GM19395 (cell line): Measurements from ENCODE around the gene PLXNA3.

ENCODE experiments used
- ATAC-seq: cut with Tn5 transposase; IDR thresholded peaks from one replicate; pipeline ENCODE4 v1.9.1; 2021; ENCODE audit warnings: mild to moderate bottlenecking, moderate library complexity; ENCODE audit not compliant: unreplicated experiment

PLXNA3 gene

DNA sequence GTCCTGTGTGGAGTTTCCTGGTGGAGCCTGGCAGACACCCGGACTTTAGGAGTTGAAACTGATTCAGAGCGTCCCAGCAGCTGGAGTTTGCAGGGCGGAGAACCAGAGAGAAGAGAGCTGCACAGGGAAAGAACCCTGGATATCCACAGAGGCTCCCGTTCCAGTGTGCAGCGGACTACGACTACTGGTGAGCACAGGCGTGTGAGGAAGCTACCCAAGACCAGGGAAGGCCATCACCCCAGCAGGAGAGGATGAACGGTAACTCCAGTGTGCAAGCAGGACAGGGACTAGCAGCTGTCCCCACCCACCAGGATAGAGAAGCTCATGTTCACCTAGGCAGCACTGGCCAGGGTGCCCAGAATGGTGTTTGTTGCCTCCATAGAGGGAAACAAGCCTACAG is 18.7 kb downstream of the PLXNA3 start:
- ATAC-seq = no peak

DNA sequence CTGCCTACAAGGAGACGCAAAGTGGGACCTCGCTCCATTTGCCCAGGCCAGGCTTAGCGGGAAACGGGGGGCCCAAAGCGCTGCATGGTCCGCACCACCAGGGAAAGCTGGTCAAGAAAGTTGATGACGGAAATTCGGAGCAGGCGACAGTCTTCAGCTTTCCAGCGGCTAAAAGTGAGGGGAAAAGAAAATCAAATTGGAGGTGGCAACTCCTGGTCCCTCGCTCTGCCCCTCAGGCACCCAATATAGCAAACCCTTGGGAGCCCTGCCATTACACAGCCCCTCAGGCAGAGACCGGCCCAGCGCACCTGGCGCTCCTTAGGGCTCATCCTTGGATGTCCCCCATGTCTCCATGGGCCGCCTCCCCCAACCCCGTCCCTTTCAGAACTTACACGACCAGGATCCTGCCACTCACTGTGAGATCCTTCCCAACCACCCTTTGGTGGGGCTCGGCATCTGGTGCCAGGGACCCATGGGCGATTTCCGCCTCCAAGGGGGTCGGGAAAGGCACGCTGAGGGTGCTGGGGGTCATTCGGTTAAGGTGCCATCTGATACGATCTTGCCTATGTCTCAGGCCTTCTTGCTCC is 19.9 kb downstream of the PLXNA3 start:
- ATAC-seq = no peak

DNA sequence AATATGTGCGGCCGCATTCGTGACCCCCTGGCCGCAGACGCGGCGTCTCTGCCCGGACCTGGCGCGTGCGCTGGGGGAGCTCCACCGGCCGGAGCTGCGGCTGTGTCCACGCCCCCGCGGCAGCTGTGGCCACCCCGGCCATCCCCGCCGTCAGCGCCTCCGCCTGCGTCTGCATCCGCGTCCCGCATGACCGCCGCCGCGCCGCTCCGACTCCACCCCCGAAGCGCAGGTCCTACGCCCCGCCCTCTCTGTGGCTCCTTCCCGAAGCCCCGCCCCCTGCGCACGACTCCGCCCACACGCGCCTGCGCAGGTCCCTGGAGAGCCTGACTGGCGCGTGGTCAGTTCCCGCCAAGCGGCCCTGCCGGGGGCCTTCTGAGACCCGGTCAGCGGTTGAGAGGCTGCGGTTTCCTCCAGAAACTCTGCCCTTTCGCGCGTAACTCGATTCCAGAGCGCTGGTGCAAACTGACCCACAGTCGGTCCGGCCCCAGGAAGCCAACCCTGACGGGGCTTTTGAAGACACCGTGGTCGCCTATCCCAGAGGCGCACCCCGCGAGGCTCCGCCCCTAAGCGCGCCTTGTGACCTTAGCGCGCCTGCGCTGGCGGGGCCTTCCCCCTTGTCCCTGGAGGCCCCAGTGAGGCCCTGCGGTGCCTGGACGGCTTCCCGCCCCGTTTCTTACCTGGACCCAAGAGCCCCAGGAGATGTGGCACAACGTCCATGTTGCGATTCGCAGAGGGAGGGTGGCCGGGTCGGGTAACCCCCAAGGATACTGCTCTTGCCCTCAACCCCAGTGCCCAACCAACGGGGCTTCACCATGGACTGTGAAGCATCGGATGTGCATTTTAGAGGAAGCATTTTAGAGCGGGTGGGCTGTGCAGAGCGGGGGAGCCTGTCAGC is 20.9 kb downstream of the PLXNA3 start, which contains the start of gene LAGE3:
LAGE3 (minus strand) TSS at position 554 of the 895 bp plus-strand sequence; CDS start at position 188, 366 bp downstream.
- peak; percentile 86 for ATAC-seq

DNA sequence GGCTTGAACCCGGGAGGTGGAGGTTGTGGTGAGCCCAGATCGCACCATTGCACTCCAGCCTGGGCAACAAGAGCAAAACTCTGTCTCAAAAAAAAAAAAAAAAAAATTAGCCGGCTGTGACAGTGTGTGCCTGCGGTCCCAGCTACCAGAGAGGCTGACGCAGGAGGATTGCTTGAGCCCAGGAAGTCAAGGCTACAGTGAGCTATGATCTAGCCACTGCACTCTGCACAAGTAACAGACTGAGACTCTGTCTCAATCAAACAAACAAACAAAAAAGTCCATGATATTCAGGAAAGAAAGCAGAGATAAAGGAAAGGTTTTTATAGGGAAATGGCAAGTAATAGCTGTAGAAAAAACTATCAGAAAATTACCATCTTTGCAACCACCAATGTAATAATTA is 23.1 kb downstream of the PLXNA3 start:
- no peak for ATAC-seq

DNA sequence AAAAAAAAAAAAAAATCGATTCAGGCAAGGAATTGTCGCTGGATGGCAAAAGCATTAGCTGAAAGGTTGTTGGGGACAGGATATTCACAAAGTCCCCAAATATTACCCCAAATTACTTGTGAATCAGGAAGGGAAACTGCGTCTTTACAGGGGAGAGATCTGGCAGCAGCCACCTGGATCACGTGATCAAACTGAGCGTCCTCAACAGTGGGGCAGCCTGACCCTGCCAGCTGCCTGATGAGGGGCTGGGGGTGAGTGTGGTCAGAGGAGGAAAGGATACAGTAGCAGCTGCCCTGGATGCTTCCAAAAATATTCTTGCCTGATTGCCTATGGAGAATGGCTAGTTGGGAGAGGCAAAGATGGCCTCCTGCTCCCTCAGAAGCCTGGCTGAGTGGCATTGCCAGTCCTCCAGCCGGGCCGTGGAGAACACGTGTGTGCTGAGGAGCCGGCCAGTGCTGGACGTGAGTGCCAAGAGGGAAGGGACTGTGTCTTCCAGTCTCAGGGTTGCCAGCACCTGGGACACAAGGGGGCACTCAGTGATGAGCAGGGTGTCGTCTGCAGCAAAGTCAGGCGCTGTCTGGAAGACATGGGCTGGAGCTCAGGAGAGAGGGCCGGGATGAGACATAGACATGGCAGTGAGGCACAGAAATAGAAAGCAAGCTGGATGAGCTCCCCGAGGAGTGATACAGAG is 24.0 kb downstream of the PLXNA3 start:
- ATAC-seq = no peak

DNA sequence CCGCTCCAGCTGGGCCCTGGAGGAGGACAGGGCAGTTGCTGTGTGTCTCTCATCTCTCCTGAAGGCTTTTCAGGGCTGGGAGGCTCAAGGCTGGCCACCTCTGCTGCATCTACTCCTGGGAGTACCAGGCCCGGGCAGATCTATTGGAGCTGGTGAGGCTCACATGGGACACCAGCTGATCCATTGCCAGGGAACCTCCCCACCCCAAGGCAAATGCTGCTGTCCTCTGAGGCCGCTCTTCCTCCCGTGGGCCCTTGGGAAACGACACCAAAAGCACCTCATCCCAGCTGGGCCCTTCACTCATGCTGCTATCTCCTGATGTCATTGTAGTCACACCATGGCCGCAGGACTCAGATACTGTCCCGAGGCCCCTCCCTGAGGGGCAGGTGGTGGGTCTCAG is 24.7 kb downstream of the PLXNA3 start:
- no peak for ATAC-seq

DNA sequence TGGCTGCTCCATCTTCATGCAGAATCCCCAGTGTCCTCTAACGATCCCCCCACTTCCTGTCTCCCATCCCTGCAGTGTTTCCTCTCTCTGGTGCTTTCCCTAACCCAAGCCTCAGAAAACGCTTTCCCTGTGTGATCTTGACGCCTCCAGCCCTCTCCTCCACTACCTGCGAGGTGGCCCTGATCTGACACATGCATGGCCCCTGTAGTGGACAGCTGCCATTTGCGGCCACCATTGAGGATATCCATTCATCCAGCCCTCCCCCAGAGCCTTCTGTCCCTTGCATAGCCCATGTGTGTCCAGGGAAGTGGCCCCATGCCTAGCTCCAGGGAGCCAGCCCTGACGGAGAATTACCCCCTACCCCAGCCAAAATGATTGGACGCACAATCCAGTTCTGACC is 25.2 kb downstream of the PLXNA3 start:
- no peak for ATAC-seq

DNA sequence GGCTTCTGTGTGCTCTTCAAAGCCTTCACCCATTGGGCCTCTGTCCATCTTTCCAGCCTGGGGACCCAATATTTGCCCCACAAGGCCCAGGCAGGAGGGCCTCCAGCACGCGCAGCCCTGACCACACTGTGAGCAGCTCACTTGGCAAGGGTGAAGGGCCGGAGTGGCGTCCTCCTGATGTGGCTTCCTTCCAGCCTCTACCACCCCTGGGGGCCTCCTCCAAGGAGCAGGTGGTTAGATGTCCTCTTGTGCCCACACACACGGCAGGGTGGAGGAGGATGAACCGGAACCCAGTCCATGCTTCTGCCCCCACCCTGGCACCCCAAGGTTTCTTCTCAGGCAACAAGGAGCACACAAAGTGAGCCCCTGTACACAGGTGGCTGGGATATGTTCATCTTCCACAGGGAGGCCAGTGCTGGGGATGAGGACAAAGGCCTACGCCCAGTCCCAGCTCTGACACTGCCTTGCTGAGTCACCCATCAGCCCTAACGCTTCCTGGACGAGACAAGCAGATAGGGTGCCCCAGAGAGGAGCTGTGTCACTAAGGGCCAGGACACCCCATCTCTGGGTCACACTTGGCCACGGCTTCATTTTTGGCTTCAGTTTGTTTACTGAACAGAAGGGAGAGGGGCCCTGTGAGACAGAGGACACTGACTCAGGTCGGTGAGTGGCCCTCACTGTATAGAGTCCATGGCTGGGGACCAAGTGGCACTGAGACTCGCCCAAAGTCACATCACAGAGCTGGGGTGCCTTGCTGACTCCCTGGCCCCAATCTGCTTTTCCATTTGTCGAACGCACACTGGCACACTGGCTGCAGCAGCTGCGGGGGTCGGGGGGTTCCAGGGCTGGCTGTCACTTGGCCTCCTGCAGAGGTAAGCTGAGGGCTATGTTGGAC is 26.4 kb downstream of the PLXNA3 start:
- no peak for ATAC-seq

DNA sequence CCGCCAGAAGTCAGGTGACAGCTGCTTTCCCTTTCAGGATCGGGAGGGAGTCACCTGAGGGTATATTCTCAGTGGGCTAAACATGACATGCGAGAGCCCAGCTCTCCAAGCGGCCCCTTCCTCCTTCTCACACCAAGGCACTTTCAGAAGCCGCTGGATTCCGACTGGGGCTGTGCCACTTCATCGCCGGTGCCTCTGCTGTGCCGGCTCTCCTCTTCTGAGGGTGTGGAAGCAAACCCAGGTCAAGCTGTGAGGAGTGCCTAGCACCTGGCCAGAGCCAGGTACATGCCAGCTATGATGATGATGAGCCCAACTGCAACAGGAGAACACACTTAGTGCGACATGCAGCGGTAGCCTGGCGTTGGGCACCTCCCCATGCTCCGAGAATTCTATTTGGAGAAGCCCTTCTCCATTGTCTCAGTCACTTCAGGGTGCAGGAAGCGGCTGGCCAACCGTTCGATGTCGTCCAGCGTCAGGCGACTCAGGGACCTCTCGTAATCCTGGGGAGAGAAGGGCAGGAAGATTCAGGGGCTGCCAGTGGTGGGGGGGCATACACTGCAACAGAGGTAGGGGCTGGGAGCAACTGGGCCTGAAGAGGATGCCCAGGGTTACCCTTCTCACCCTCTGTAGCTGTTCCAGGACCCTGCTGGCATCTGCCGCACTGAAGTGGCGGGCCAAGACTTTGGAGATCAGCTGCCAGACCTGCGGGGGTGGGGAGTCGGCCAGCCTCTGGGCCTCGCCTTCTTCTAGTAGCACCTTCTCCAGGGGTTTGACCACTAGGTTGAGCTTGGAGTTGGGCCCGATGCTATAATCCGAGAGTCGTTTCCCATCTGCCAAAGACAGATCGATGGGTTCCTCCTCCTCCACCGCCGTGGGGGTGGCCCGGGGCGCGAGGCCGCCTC is 27.3 kb downstream of the PLXNA3 start:
- ATAC-seq = no peak

DNA sequence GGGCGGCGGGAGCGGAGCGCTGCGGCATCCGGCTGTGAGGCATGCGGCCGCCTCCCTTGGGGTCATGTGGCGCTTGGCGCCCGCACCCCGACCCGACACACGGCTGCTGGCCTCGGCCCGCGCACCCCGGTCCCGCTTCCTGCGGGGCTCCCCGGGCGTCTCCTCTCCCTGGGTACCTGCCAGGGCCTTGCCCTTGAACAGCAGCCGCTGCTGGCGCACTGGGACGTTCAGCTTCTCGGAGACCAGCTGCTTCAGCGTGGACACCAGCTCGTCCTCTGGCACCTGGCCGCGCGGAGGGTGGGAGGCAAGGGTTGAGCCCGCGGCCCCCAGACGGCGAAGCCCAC is 27.9 kb downstream of the PLXNA3 start:
- ATAC-seq = no peak

DNA sequence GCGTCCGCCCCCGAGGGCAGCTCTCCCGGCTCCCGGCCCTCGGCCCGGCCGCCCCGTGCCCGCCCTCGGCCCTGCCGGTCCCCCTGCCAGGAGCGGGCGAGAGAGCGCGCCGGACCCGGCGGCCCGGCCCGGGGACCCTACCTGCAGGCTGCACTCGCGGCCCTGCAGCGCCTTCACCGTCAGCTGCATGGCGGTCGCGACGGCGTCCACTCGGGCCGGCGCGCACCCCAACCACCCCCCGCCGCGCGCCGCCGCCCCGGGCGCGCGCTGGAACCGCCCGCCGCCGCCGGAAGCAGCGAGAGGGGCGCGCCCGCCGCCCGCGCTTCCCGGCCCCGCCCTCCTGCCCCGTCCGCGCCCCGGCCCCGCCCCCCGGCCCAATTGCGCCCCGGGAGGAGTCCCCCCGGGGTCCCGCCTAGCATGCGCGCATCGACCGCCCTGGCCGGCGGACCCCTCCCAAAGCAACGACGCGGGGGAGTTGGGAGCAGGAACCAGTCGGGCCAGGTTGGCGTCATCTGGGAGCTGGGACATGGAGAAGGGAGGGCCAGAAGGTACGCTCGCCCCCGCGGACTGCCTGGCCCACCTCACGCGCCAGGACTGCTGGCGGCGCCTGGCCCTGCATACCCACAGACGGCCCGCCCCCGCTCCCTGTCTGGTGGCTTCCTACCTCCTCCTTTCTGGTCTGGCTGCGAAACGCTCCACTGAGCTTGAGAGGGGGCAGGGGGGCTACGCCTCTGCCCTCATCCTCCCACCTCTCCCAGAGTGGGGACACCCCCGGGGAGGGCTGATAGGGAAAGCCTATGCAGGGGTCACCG is 28.5 kb downstream of the PLXNA3 start, which contains the start of gene UBL4A:
UBL4A (minus strand) TSS at position 220 of the 812 bp plus-strand sequence; CDS start at position 189, 31 bp downstream.
- peak; percentile 29 for ATAC-seq

DNA sequence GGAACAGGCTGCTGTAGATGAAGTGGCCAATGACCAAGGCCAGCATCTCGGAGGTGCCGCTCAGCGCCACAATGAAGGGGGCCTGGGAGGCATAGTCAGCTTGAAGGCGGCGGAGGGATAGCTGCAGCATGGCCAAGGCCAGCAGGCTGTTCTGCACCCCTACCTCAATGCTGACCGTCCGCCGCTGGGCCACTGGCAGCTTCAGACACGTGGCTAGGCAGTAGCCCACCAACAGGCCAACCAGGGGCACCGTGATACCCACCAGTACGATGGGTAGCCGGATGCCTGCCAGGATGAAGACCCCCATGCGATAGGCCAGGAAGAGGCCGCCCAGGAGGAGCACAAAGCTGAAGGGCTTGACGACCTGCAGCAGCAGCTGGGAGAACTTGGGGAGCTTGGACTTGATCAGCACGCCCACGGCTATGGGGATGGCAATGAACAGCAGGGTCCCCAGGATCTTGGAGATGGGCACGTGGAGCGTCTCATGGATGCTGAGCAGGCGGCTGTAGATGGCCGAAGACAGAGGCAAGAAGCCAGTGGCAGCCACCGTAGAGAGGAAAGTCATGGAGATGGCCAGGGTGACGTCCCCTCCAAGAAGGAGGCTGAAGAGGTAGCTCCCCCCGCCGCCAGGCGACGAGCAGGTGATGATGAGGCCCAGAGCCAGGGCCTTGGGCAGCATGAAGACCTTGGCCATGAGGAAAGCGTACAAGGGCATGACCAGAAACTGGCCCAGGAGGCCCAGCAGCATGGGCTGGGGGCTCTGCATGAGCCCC is 29.6 kb downstream of the PLXNA3 start:
- no peak for ATAC-seq

DNA sequence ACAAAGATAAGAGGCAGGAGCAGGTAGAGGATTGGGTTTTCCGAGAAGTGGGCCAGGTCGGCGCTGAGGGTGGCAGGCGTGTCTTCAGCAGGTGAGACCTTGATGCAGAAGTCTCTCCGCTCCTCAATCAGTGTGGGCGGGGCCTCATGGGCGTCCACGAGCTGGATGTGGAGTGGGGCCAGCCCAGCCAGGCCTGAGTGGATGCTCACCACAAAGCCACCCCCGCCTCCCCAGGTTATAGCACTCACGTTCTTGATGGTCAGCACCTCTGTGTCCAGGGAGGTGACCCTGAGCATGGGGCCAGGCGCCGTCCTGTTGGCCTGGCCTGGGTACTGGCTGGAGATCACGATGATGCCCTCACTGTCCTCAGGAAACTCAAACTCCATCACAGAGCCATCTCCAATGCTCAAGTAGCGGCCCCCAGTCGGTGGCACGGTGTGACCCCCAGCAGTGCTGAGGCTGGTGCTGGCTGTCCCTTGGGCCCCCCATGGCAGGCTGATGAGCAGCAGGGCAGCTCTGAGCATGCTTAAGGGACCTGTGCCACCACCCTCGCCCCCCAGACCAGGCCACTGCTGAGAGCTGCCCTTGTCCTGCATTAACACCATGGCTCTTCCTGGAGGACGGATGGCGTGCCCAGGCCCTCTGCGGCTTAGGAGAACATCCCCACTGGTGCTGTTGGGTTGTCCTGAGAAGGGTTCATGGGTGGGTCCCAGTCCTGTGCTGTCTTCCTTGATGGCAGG is 30.4 kb downstream of the PLXNA3 start:
- ATAC-seq = no peak

DNA sequence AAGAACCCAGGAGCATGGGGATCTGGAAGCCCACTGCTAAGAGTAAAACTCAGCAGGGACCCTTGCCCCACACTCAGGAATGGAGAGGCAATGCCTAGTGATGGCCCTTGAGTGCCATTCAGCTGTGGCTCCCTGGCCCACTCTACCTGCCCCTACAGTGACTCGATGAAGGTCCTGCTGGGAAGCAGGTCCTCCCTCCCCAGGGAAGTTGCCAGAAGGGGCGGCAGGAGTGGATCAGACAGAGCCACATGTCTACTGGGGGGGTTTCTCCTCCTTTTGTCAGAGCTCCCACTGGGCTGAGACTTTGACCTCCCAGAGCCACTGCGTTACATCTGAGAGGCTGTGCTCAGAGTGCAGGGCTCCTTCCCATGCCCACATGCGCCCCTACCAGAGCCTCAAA is 31.1 kb downstream of the PLXNA3 start:
- ATAC-seq = no peak

DNA sequence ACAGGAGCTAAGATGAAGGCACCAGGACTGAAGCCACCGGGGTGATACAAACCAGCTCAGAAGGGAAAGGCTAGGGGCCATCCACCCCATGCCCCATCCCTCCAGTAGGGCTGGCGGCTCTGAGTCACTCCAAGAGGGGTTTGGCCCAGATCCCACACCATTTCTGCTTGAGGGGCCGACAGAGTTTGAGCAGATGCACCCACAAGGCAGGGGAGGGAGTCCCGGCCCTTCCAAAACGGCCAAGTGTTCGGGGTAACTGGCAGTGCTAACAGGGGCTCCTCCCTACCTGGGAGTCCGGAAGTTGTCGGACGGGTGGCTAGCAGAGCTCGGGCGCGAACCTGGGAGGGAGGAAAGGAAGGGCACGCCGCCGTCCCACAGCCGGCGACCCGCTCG is 31.9 kb downstream of the PLXNA3 start:
- peak; percentile 23 for ATAC-seq

DNA sequence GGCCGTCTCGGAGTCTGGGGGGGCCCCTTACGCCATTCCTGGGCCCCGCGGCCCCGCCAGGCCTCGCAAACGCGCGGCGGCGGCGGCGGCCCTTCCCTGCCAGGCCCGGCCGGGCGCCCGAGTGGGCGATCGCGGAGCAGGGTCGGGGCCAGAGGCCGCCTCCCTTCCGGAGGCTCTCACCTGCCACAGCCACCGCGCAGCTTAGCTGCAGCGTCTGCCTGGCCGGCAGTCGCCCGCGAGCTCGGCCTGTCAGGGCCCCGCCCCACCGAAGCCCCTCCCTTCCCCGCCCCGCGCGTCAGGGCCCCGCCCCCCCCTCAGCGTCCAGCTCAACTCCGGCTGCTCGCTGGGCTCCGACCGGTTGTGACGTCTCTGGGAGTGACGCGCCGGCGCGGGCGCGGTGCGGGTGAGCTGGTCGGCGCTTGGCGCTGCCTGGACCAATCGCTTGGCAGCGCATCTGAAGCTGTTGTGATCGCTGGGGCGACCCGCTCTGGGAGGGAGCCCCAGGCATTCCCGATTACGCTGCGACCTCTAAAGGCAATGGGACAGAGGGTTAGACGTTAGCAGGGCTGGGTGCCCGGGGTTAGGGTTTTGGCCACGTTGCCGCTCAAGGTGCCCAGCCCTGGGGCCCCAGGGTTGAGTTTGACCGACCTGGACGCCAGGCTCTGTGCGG is 32.5 kb downstream of the PLXNA3 start, which contains the start of gene SLC10A3:
SLC10A3 (minus strand) TSS at position 216 of the 670 bp plus-strand sequence. CDS start 1,689 bp downstream, outside the sequence.
- ATAC-seq = peak; percentile 72

DNA sequence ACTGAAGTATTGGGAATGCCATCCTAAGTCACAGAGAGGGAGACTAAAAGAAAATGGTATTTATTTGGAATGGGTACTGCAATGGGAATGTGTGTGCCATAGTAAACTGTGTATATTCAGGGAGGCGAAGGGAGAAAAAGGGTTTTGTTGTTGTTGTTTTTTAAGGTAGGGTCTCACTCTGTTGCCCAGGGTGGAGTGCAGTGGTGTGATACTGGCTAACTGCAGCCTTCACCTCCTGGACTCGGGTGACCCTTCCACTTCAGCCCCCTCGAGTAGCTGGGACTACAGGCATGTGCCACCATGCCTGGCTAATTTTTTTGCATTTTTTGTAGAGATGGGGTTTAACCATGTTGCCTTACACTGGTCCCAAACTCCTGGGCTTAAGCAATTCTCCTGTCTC is 36.6 kb downstream of the PLXNA3 start:
- no peak for ATAC-seq
